Ascending aorta (tissue), 2 donors: Measurements from ENCODE around the gene ZNF135. TPM values are rescaled to one million over a fixed set of nuclear protein-coding genes. Genes with fewer than 3 reads are reported as not detected.
A peak's percentile ranks its signal among the peaks of the same experiment; 100 is the strongest.

Source experiments
- DNase-seq, 2 donors: peaks; one replicate each; pipeline ENCODE4 v3.0.0-alpha.2; 2019; ENCODE audit warnings: low spot score in 2 of 2
- H3K27ac ChIP-seq, 2 donors: fragments of 200-600 bp; sonication (generic); one replicate each; pipeline ENCODE4 v1.5.1; 2016 to 2017; ENCODE audit warnings: mild to moderate bottlenecking in 1 of 2
- H3K27me3 ChIP-seq: fragments of 200-600 bp; sonication (generic); one replicate; pipeline ENCODE4 v1.5.1; 2017
- H3K36me3 ChIP-seq, 2 donors: fragments of 200-600 bp; sonication (generic); one replicate each; pipeline ENCODE4 v1.5.1; 2016
- H3K4me1 ChIP-seq, 2 donors: fragments of 200-600 bp; sonication (generic); one replicate each; pipeline ENCODE4 v1.5.1; 2016 to 2017; ENCODE audit warnings: mild to moderate bottlenecking in 1 of 2
- H3K4me3 ChIP-seq, 2 donors: fragments of 200-600 bp; sonication (generic); one replicate each; pipeline ENCODE4 v1.5.1; 2016 to 2017; ENCODE audit warnings: mild to moderate bottlenecking in 1 of 2
- H3K9me3 ChIP-seq, 2 donors: fragments of 200-600 bp; sonication (generic); one replicate each; pipeline ENCODE4 v1.5.1; 2016
- CTCF ChIP-seq, 3 experiments: fragments of 200-600 bp in 2 of 3; fragments of 450-650 bp in 1 of 3; sonication (generic) in 2 of 3; IDR thresholded peaks; one replicate each; pipeline ENCODE4 v1.5.1; 2016 to 2019; ENCODE audit warnings: antibody characterized with exemption in 3 of 3, mild to moderate bottlenecking in 1 of 3, moderate library complexity in 1 of 3
- intact Hi-C: fragments of 100-400 bp; cut with DNase I; formaldehyde crosslinking; loops from one replicate; pipeline ENCODE4 v1.15.1; 2023
- total RNA-seq: library from RNA; depleted of rRNA; stranded (reverse); fragments of >200 nt; gene quantifications from one replicate; pipeline ENCODE4 v1.1.0, GENCODE V29; 2016

ZNF135 gene
- total RNA-seq, 1 donor from 2014 or later: 3.7 TPM

GRCh38 chr19:58095328-58095727 lies 36.2 kb downstream of the ZNF135 start:
- H3K27ac ChIP-seq: no peak overlapping the region
- no peaks in the 10 kb centered on the region for H3K27me3 ChIP-seq
- H3K4me1 ChIP-seq: peaks cover 0 to 9% of the 10 kb centered on the region in 2 donors
- peaks cover 0 to 21% of the 10 kb centered on the region in 2 donors for H3K36me3 ChIP-seq
- no peak for DNase-seq
- no peak overlapping the region for H3K4me3 ChIP-seq
- intact Hi-C loops: loop anchor here (10.0 kb wide), 1 partner anchor 1701 kb away; the partner anchor contains the start of gene ZNF582
- H3K9me3 ChIP-seq: peaks cover 20 to 46% of the 10 kb centered on the region in 2 donors
- TF ChIP-seq CTCF (IDR thresholded peaks at IDR 0.05): no peak

GRCh38 chr19:58096884-58097283 lies 37.8 kb downstream of the ZNF135 start:
- Histone ChIP-seq H3K9me3 (peaks cover 10 to 44% of the 10 kb centered on the region in 2 donors), H3K27me3 (no peaks in the 10 kb centered on the region), H3K4me1 (peaks cover 0 to 9% of the 10 kb centered on the region in 2 donors), H3K36me3 (peaks cover 0 to 21% of the 10 kb centered on the region in 2 donors), H3K4me3 (peak overlapping the region; percentile 97 to 99), H3K27ac (peak overlapping the region; percentile 97 to 98)
- no peak for DNase-seq
- TF ChIP-seq CTCF (IDR thresholded peaks at IDR 0.05): no peak
- intact Hi-C loops: loop anchor here (10.0 kb wide), 1 partner anchor 1702 kb away; the partner anchor contains the start of gene ZNF582

- Histone ChIP-seq H3K9me3 (peaks cover 8 to 44% of the 10 kb centered on the region in 2 donors), H3K27me3 (no peaks in the 10 kb centered on the region), H3K36me3 (peaks cover 0 to 21% of the 10 kb centered on the region in 2 donors), H3K4me3 (peak overlapping the region; percentile 97 to 99), H3K4me1 (peaks cover 0 to 9% of the 10 kb centered on the region in 2 donors), H3K27ac (peak overlapping the region; percentile 97 to 98)
- TF ChIP-seq CTCF (IDR thresholded peaks at IDR 0.05): no peak
- intact Hi-C loops: loop anchor here (10.0 kb wide), 1 partner anchor 1703 kb away; the partner anchor contains the start of gene ZNF582
- no peak for DNase-seq
Observed at GRCh38 chr19:58097349-58097748, 38.3 kb downstream of the ZNF135 start.

- Histone ChIP-seq H3K36me3 (peaks cover 0 to 20% of the 10 kb centered on the region in 2 donors), H3K27me3 (no peaks in the 10 kb centered on the region), H3K4me3 (peak within 1 kb of the TSS; percentile 97 to 99), H3K9me3 (peaks cover 4 to 43% of the 10 kb centered on the region in 2 donors), H3K4me1 (peaks cover 0 to 9% of the 10 kb centered on the region in 2 donors), H3K27ac (peak within 1 kb of the TSS; percentile 97 to 98)
- intact Hi-C loops: loop anchor here (1.0 to 10.0 kb wide), 7 partner anchors 39 to 1783 kb away; partner anchors contain the start of genes ERVK3-1, ZNF135, ZNF582 and ZNF606
- TF ChIP-seq CTCF (IDR thresholded peaks at IDR 0.05): no peak
- DNase-seq: peak; percentile 90 to 99
Observed at GRCh38 chr19:58097781-58098681, 38.9 kb downstream of the ZNF135 start, which contains the start of gene ZSCAN18. ZSCAN18 (minus strand) TSS chr19:58098231; CDS start chr19:58090267, 7,964 bp downstream.

- Histone ChIP-seq H3K4me3 (peak overlapping the region; percentile 97 to 99), H3K36me3 (peaks cover 0 to 14% of the 10 kb centered on the region in 2 donors), H3K27ac (peak overlapping the region; percentile 97 to 98), H3K4me1 (peaks cover 0 to 9% of the 10 kb centered on the region in 2 donors), H3K27me3 (no peaks in the 10 kb centered on the region), H3K9me3 (peaks cover 4 to 43% of the 10 kb centered on the region in 2 donors)
- intact Hi-C loops: loop anchor here (1.0 to 10.0 kb wide), 7 partner anchors 39 to 1784 kb away; partner anchors contain the start of genes ERVK3-1, ZNF135, ZNF582 and ZNF606
- no peak for DNase-seq
- TF ChIP-seq CTCF (IDR thresholded peaks at IDR 0.05): no peak
Observed at GRCh38 chr19:58098682-58098998, 39.6 kb downstream of the ZNF135 start.
